A549 treated with AZD9567 at 1 μM for 4 hours (cell line): ENCODE results near the gene MYH10. TPM values are rescaled to one million over a fixed set of nuclear protein-coding genes. Genes with fewer than 3 reads are reported as not detected.

Experiments used
- total RNA-seq: library from RNA; stranded (reverse); fragments of 200-300 nt; extraction: Qiagen RNA extraction; gene quantifications from 5 replicates; pipeline ENCODE4 v1.2.3, GENCODE V29; 2022; ENCODE audit not compliant: insufficient read depth

MYH10 gene
- 18.9 to 26.6 TPM (median 20.4 TPM) in 5 replicates for total RNA-seq

GRCh38 chr17:8630227-8630801 lies at the start of gene MYH10:
Gene MYH10, minus strand, starts transcription at chr17:8630725. Its CDS starts 7,479 bp downstream, at chr17:8623246.

GRCh38 chr17:8435245-8436168 lies 195.0 kb downstream of the MYH10 start, which contains the start of gene NDEL1:
Gene NDEL1, plus strand, starts transcription at chr17:8435884. Its CDS starts 8,388 bp downstream, at chr17:8444272.

Other genes with a start within 250 kb of the MYH10 start
- gene RPL26, start 247.5 kb downstream of the MYH10 start, total RNA-seq = 3,690 to 3,989 TPM (median 3,714 TPM) in 5 replicates
- not detected in 5 replicates for gene RNF222, start 232.9 kb downstream of the MYH10 start, total RNA-seq
- gene NDEL1, start 194.8 kb downstream of the MYH10 start, total RNA-seq = 65.0 to 76.3 TPM (median 72.7 TPM) in 5 replicates
- not detected in 5 replicates for gene CCDC42, start 114.1 kb upstream of the MYH10 start, total RNA-seq
- not detected in 5 replicates for gene SPDYE4, start 127.8 kb upstream of the MYH10 start, total RNA-seq
- not detected in 5 replicates for gene MFSD6L, start 168.6 kb upstream of the MYH10 start, total RNA-seq
- gene PIK3R6, start 236.9 kb upstream of the MYH10 start, total RNA-seq = 0.03 TPM in 1 of 5 replicates, not detected in the others